ENCODE results near the gene PEMT.
"Not testable (repeated sequence)": the region's sequence is repeated elsewhere in the genome, so short reads cannot be mapped to it uniquely, and the experiment has no call there.

The PEMT gene, protein sequence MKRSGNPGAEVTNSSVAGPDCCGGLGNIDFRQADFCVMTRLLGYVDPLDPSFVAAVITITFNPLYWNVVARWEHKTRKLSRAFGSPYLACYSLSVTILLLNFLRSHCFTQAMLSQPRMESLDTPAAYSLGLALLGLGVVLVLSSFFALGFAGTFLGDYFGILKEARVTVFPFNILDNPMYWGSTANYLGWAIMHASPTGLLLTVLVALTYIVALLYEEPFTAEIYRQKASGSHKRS

DNA sequence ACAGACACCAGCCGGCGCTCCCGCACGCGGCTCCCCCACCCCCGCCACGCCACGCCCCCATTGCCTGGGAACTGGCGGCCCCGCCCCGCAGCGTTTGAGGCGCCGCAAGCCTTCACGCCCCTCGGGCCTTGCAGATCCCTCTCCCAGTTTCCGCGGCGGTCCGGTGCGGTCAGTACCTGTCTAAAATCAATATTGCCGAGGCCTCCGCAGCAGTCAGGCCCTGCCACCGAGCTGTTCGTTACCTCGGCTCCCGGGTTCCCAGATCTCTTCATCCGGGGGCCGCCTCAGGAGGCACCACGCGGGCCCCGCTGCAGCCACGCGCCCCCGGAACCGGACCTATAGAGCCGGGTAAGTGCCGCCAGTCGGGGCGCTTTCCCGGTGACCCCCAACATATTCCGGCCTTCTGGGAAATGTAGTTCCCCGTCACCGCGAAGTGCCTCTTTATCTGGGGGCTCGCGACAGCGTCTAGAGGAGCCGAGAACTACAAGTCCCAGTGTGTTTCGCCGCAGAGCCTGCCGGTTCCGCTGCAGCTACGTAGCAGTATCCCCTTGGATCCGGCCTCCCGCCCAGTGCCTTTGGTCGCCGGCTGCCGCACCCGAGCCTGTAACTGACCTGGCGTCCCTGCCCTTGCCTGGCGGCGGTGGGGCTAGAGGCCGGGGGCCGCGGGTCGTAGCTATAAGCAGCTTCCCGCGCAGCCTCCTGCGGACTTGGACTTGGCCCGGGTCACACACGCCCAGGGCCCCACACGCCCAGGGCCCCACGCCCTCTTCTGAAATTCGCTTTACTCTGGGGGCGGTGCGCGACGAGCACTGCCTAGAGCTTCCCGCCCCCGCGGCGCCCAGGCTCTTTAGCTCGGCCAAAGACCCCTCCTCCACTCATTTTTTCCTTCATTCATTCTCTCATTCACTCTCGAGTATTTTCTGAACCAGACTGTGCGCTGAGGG is at the start of gene PEMT:
TSS of gene PEMT (minus strand) at position 354 of the 944 bp plus-strand sequence. CDS start at position 272, 82 bp downstream.
- Histone ChIP-seq H3K27ac (ENCODE audit: low read depth in 2 of 2, low read length in 2 of 2) (peak within 1 kb of the TSS; percentile 80 to 86), H3K27me3 (ENCODE audit: control insufficient read depth in 2 of 2, insufficient read depth in 2 of 2, low read length in 2 of 2) (no peaks in the 10 kb centered on the region), H3K9ac (ENCODE audit: low read depth in 1 of 2, low read length in 2 of 2) (peak within 1 kb of the TSS; percentile 77 to 84), H3K9me3 (ENCODE audit: control insufficient read depth in 2 of 2, low read length in 2 of 2) (no peaks in the 10 kb centered on the region), H3K4me3 (ENCODE audit: low read length in 2 of 2) (peak within 1 kb of the TSS; percentile 87 to 93), H3K4me1 (ENCODE audit: control insufficient read depth in 2 of 2, insufficient read depth in 2 of 2, low read length in 2 of 2) (peaks cover 12 to 13% of the 10 kb centered on the region in 2 donors), H3K36me3 (ENCODE audit: control insufficient read depth in 2 of 2, insufficient read depth in 2 of 2, low read length in 2 of 2) (no peaks in the 10 kb centered on the region)

- not testable (repeated sequence) for H3K9me3 ChIP-seq (ENCODE audit: control insufficient read depth in 2 of 2, low read length in 2 of 2); H3K4me3 ChIP-seq (ENCODE audit: low read length in 2 of 2); H3K36me3 ChIP-seq (ENCODE audit: control insufficient read depth in 2 of 2, insufficient read depth in 2 of 2, low read length in 2 of 2); H3K4me1 ChIP-seq (ENCODE audit: control insufficient read depth in 2 of 2, insufficient read depth in 2 of 2, low read length in 2 of 2); H3K27ac ChIP-seq (ENCODE audit: low read depth in 2 of 2, low read length in 2 of 2); H3K9ac ChIP-seq (ENCODE audit: low read depth in 1 of 2, low read length in 2 of 2); H3K27me3 ChIP-seq (ENCODE audit: control insufficient read depth in 2 of 2, insufficient read depth in 2 of 2, low read length in 2 of 2)
Observed at GRCh38 chr17:17639661-17640270, 48.3 kb upstream of the PEMT start.

DNA sequence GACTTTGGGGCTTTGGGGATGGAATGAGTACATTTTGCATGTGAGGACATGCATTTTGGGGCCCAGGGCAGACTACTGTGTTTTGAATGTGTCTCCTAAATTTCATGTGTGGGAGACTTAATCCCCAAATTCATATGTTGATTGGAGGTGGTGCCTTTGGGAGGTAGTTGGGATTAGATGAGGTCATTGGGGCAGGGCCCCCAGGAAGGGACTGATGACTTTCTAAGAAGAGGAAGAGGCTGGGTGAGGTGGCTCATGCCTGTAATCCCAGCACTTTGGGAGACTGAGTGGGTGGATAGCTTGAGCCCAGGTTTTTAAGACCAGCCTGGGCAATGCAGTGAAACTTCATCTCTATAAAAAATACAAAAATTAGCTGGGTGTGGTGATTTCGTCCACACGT is 47.0 kb upstream of the PEMT start:
- Histone ChIP-seq H3K4me1 (ENCODE audit: control insufficient read depth in 2 of 2, insufficient read depth in 2 of 2, low read length in 2 of 2) (no peaks in the 10 kb centered on the region), H3K9me3 (ENCODE audit: control insufficient read depth in 2 of 2, low read length in 2 of 2) (no peaks in the 10 kb centered on the region), H3K27me3 (ENCODE audit: control insufficient read depth in 2 of 2, insufficient read depth in 2 of 2, low read length in 2 of 2) (no peaks in the 10 kb centered on the region), H3K9ac (ENCODE audit: low read depth in 1 of 2, low read length in 2 of 2) (no peak overlapping the region), H3K36me3 (ENCODE audit: control insufficient read depth in 2 of 2, insufficient read depth in 2 of 2, low read length in 2 of 2) (no peaks in the 10 kb centered on the region), H3K27ac (ENCODE audit: low read depth in 2 of 2, low read length in 2 of 2) (no peak overlapping the region), H3K4me3 (ENCODE audit: low read length in 2 of 2) (no peak overlapping the region)

DNA sequence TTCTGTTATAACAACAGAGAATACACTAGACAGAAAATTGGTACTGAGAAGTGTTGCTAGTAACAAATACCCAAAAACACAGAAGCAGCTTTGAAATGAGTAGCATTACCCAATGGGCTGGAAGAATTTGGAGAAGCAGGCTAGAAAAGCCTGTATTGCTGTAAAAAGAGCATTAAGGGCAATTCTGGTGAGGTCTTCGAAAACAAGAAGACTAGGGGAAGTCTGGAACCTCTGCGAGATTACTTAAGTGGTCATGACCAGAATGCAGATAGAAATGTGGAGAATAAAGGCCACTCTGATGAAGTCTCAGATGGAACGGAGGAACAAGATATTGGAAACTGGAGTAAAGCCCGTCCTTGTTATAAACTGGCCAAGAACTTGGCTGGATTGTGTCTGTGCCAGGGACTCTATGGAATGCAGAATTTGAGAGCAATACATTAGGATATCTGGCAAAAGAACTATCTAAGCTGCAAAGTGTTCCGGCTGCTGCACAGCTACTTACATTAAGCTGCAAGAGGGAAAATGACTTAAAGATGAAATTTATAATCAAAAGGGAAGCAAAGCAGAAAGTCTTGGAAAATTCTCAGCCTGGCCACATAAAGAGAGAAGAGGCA is 44.9 kb upstream of the PEMT start:
- no peaks in the 10 kb centered on the region for H3K27me3 ChIP-seq (ENCODE audit: control insufficient read depth in 2 of 2, insufficient read depth in 2 of 2, low read length in 2 of 2)
- no peaks in the 10 kb centered on the region for H3K9me3 ChIP-seq (ENCODE audit: control insufficient read depth in 2 of 2, low read length in 2 of 2)
- no peaks in the 10 kb centered on the region for H3K36me3 ChIP-seq (ENCODE audit: control insufficient read depth in 2 of 2, insufficient read depth in 2 of 2, low read length in 2 of 2)
- H3K4me3 ChIP-seq (ENCODE audit: low read length in 2 of 2), result no peak overlapping the region
- no peaks in the 10 kb centered on the region for H3K4me1 ChIP-seq (ENCODE audit: control insufficient read depth in 2 of 2, insufficient read depth in 2 of 2, low read length in 2 of 2)
- H3K9ac ChIP-seq (ENCODE audit: low read depth in 1 of 2, low read length in 2 of 2), result no peak overlapping the region
- H3K27ac ChIP-seq (ENCODE audit: low read depth in 2 of 2, low read length in 2 of 2), result no peak overlapping the region

DNA sequence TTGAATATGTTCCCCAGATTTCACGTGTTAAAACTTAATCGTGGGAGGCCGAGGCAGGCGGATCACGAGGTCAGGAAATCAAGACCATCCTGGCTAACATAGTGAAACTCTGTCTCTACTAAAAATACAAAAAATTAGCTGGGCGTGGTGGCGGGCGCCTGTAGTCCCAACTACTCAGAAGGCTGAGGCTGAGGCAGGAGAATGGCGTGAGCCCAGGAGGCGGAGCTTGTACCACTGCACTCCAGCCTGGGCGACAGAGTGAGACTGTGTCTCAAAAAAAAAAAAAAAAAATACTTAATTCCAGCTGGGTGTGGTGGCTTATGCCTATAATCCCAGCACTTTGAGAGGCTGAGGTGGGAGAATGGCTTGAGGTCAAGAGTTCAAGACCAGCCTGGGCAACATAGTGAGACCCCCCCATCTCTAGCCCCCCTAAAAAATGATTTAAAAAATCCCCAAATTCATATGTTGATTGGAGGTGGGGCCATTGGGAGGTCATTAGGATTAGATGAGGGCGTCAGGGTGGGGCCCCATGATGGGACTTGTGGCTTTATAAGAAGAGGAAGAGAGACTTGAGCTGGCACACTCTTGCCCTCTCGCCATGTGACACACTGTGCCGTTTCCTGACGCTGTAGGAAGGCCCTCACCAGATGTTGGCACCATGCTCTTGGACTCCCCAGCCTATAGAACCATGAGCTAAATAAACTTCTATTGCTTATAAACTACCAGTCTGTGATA is 44.2 kb upstream of the PEMT start:
- not testable (repeated sequence) for H3K4me3 ChIP-seq (ENCODE audit: low read length in 2 of 2); H3K27ac ChIP-seq (ENCODE audit: low read depth in 2 of 2, low read length in 2 of 2); H3K9ac ChIP-seq (ENCODE audit: low read depth in 1 of 2, low read length in 2 of 2)

DNA sequence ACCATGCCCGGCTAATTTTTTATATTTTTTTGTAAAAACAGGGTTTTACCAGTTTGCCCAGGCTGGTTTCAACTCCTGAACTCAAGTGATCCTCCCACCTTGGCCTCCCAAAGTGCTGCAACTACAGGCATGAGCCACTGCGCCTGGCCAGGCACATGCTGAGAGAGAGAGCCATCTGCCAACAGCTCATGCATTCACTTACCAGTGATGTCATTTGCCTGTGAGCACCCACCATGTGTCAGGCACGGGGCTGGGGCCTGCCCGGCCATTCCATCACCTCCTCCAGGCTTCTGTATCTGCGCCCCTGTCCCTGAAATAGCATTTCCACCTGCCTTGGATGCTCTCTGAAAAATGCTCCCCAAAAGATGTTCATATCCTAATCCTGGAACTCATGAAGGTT is 43.6 kb upstream of the PEMT start:
- H3K9me3 ChIP-seq (ENCODE audit: control insufficient read depth in 2 of 2, low read length in 2 of 2), result no peaks in the 10 kb centered on the region
- no peak overlapping the region for H3K27ac ChIP-seq (ENCODE audit: low read depth in 2 of 2, low read length in 2 of 2)
- no peaks in the 10 kb centered on the region for H3K27me3 ChIP-seq (ENCODE audit: control insufficient read depth in 2 of 2, insufficient read depth in 2 of 2, low read length in 2 of 2)
- no peak overlapping the region for H3K4me3 ChIP-seq (ENCODE audit: low read length in 2 of 2)
- H3K9ac ChIP-seq (ENCODE audit: low read depth in 1 of 2, low read length in 2 of 2), result no peak overlapping the region
- no peaks in the 10 kb centered on the region for H3K36me3 ChIP-seq (ENCODE audit: control insufficient read depth in 2 of 2, insufficient read depth in 2 of 2, low read length in 2 of 2)
- no peaks in the 10 kb centered on the region for H3K4me1 ChIP-seq (ENCODE audit: control insufficient read depth in 2 of 2, insufficient read depth in 2 of 2, low read length in 2 of 2)

More for the DNA sequence above, 44.2 kb upstream of the PEMT start:
- H3K4me1 ChIP-seq (ENCODE audit: control insufficient read depth in 2 of 2, insufficient read depth in 2 of 2, low read length in 2 of 2); H3K9me3 ChIP-seq (ENCODE audit: control insufficient read depth in 2 of 2, low read length in 2 of 2); H3K27me3 ChIP-seq (ENCODE audit: control insufficient read depth in 2 of 2, insufficient read depth in 2 of 2, low read length in 2 of 2); H3K36me3 ChIP-seq (ENCODE audit: control insufficient read depth in 2 of 2, insufficient read depth in 2 of 2, low read length in 2 of 2): not testable (repeated sequence)

DNA sequence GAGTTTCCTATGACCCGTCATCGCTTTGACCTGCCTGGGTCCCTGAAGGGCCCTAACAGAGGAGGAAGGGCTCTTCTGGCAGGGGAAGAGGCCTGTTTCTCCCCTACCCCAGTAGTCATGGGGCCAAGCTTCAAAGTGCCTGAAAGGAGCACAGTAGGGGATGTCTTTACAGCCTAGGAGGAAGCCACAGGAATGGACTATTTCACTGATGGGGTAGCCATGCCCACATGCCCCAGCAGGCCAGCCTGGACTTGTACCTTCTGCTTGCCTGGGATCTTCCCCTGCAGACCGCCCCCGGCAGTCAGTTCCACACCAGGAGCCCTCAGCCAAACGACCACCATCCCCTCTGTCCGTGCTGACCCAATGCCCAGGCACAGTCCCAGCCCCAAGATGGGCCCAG is 41.8 kb upstream of the PEMT start:
- H3K9ac ChIP-seq (ENCODE audit: low read depth in 1 of 2, low read length in 2 of 2), result no peak overlapping the region
- H3K9me3 ChIP-seq (ENCODE audit: control insufficient read depth in 2 of 2, low read length in 2 of 2), result no peaks in the 10 kb centered on the region
- no peak overlapping the region for H3K27ac ChIP-seq (ENCODE audit: low read depth in 2 of 2, low read length in 2 of 2)
- H3K36me3 ChIP-seq (ENCODE audit: control insufficient read depth in 2 of 2, insufficient read depth in 2 of 2, low read length in 2 of 2), result no peaks in the 10 kb centered on the region
- peaks cover 0 to 2% of the 10 kb centered on the region in 2 donors for H3K4me1 ChIP-seq (ENCODE audit: control insufficient read depth in 2 of 2, insufficient read depth in 2 of 2, low read length in 2 of 2)
- H3K4me3 ChIP-seq (ENCODE audit: low read length in 2 of 2), result no peak overlapping the region
- H3K27me3 ChIP-seq (ENCODE audit: control insufficient read depth in 2 of 2, insufficient read depth in 2 of 2, low read length in 2 of 2), result no peaks in the 10 kb centered on the region

GRCh38 chr17:17632690-17633089 is 41.2 kb upstream of the PEMT start:
- H3K4me3 ChIP-seq (ENCODE audit: low read length in 2 of 2); H3K9ac ChIP-seq (ENCODE audit: low read depth in 1 of 2, low read length in 2 of 2); H3K36me3 ChIP-seq (ENCODE audit: control insufficient read depth in 2 of 2, insufficient read depth in 2 of 2, low read length in 2 of 2); H3K9me3 ChIP-seq (ENCODE audit: control insufficient read depth in 2 of 2, low read length in 2 of 2); H3K27ac ChIP-seq (ENCODE audit: low read depth in 2 of 2, low read length in 2 of 2); H3K27me3 ChIP-seq (ENCODE audit: control insufficient read depth in 2 of 2, insufficient read depth in 2 of 2, low read length in 2 of 2); H3K4me1 ChIP-seq (ENCODE audit: control insufficient read depth in 2 of 2, insufficient read depth in 2 of 2, low read length in 2 of 2): not testable (repeated sequence)

DNA sequence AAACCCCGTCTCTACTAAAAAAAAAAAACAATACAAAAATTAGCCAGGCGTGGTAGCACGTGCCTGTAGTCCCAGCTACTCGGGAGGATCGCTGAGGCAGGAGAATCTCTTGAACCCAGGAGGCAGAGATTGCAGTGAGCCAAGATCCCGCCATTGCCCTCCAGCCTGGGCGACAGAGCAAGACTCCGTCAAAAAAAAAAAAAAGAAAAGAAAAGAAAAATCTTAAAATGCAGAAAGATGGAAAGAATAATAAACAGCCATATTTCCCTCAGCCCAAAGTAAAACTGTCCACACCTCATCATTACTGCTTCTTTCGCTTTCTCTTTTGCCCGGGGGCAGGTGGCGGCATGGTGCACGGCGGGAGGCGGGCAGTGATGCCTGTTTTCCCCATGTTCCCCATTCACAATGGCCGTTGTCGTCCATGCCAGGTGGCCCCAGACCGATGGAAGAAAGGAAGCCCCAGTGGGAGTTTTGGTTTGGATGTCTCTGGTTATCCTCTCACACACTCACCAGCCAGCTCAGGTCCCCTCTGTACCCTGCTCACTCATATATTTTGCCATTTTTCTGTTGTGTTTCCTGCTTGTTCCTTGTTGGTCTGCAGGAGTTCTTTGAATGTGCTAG is 37.0 kb upstream of the PEMT start:
- H3K27me3 ChIP-seq (ENCODE audit: control insufficient read depth in 2 of 2, insufficient read depth in 2 of 2, low read length in 2 of 2), result no peaks in the 10 kb centered on the region
- H3K36me3 ChIP-seq (ENCODE audit: control insufficient read depth in 2 of 2, insufficient read depth in 2 of 2, low read length in 2 of 2), result no peaks in the 10 kb centered on the region
- no peak overlapping the region for H3K27ac ChIP-seq (ENCODE audit: low read depth in 2 of 2, low read length in 2 of 2)
- H3K9me3 ChIP-seq (ENCODE audit: control insufficient read depth in 2 of 2, low read length in 2 of 2), result no peaks in the 10 kb centered on the region
- peak overlapping the region; percentile 32 to 57 for H3K9ac ChIP-seq (ENCODE audit: low read depth in 1 of 2, low read length in 2 of 2)
- peaks cover 0 to 2% of the 10 kb centered on the region in 2 donors for H3K4me1 ChIP-seq (ENCODE audit: control insufficient read depth in 2 of 2, insufficient read depth in 2 of 2, low read length in 2 of 2)
- H3K4me3 ChIP-seq (ENCODE audit: low read length in 2 of 2), result peak overlapping the region; percentile 42 to 70
